ENCODE measurements around the gene HARBI1. TPM values are rescaled to one million over a fixed set of nuclear protein-coding genes. Genes with fewer than 3 reads are reported as not detected.

The HARBI1 gene
- total RNA-seq, 1 experiment from 2014 or later, result 6.3 TPM

GRCh38 chr11:46609386-46609785, 7.6 kb downstream of the HARBI1 start:
- H3K23me2 ChIP-seq (ENCODE audit: insufficient read length, low read depth, low read length, poor library complexity, severe bottlenecking), result no peaks in the 10 kb centered on the region
- no peak for DNase-seq
- no peak overlapping the region for H3K9ac ChIP-seq (ENCODE audit: extremely low read depth, insufficient read length, low read length)
- no peaks in the 10 kb centered on the region for H3K79me2 ChIP-seq (ENCODE audit: insufficient read depth, low read length)
- no peak overlapping the region for H3K56ac ChIP-seq (ENCODE audit: insufficient read length, low read depth, low read length)
- no peak overlapping the region for H3K23ac ChIP-seq (ENCODE audit: insufficient read length, low read depth, low read length)
- TF ChIP-seq, protein P1, sequence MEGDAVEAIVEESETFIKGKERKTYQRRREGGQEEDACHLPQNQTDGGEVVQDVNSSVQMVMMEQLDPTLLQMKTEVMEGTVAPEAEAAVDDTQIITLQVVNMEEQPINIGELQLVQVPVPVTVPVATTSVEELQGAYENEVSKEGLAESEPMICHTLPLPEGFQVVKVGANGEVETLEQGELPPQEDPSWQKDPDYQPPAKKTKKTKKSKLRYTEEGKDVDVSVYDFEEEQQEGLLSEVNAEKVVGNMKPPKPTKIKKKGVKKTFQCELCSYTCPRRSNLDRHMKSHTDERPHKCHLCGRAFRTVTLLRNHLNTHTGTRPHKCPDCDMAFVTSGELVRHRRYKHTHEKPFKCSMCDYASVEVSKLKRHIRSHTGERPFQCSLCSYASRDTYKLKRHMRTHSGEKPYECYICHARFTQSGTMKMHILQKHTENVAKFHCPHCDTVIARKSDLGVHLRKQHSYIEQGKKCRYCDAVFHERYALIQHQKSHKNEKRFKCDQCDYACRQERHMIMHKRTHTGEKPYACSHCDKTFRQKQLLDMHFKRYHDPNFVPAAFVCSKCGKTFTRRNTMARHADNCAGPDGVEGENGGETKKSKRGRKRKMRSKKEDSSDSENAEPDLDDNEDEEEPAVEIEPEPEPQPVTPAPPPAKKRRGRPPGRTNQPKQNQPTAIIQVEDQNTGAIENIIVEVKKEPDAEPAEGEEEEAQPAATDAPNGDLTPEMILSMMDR (conservative IDR thresholded peaks at IDR 0.05), result no peak
- no peaks in the 10 kb centered on the region for H3K4me1 ChIP-seq (ENCODE audit: insufficient read depth, low read length)
- H4K20me1 ChIP-seq (ENCODE audit: control insufficient read depth, insufficient read depth, insufficient read length), result no peaks in the 10 kb centered on the region
- Mint-ChIP-seq H3K4me3 (no peak overlapping the region), H3K4me1 (no peaks in the 10 kb centered on the region), H3K9me3 (no peaks in the 10 kb centered on the region), H3K36me3 (ENCODE audit: insufficient read depth in 1 of 3, low read depth in 3 of 3) (no peaks in the 10 kb centered on the region), H3K27me3 (ENCODE audit: low read depth) (no peaks in the 10 kb centered on the region), H3K27ac (no peak overlapping the region)
- H3K4me2 ChIP-seq (ENCODE audit: insufficient read depth, insufficient read length, low read length), result no peak overlapping the region
- no peak overlapping the region for H2AK5ac ChIP-seq (ENCODE audit: insufficient read length, low read length)
- H2BK12ac ChIP-seq (ENCODE audit: insufficient read length, low read depth, low read length), result no peak overlapping the region
- H3T11ph ChIP-seq (ENCODE audit: low read length), result no peak overlapping the region
- H3K27me3 ChIP-seq (ENCODE audit: insufficient read depth, low read length), result no peaks in the 10 kb centered on the region
- no peak overlapping the region for H2BK5ac ChIP-seq (ENCODE audit: insufficient read length, low read length)
- H3K18ac ChIP-seq (ENCODE audit: insufficient read length, low read depth, low read length), result no peak overlapping the region
- H3K4ac ChIP-seq (ENCODE audit: low read depth, low read length), result no peak overlapping the region
- no peak overlapping the region for H2BK20ac ChIP-seq (ENCODE audit: low read depth, low read length, poor library complexity, severe bottlenecking)
- H2BK120ac ChIP-seq (ENCODE audit: low read depth, low read length, poor library complexity, severe bottlenecking), result no peak overlapping the region
- no peak overlapping the region for H2AFZ ChIP-seq (ENCODE audit: low read length)
- WGBS (ENCODE audit: extremely low coverage, insufficient read length, low lambda C conversion rate), result no CpG with 5 or more reads among the region's 6 CpGs
- H3K14ac ChIP-seq (ENCODE audit: insufficient read depth, low read length), result no peak overlapping the region
- H2BK15ac ChIP-seq (ENCODE audit: low read depth, low read length), result no peak overlapping the region
- H3K27ac ChIP-seq (ENCODE audit: insufficient read length, low read depth, low read length), result no peak overlapping the region
- H3K79me1 ChIP-seq (ENCODE audit: insufficient read depth, low read depth, low read length, poor library complexity, severe bottlenecking), result no peaks in the 10 kb centered on the region
- no peak overlapping the region for H4K8ac ChIP-seq (replicated peaks; ENCODE audit: insufficient read length, low read depth, low read length)
- no peak overlapping the region for H4K91ac ChIP-seq (ENCODE audit: insufficient read length, low read depth, low read length)
- H4K5ac ChIP-seq (ENCODE audit: insufficient read length, low read depth, low read length), result no peak overlapping the region
- no peaks in the 10 kb centered on the region for H3K9me3 ChIP-seq (ENCODE audit: control insufficient read depth, low read depth, low read length)
